GM21529 (cell line): ENCODE results near the gene BBX.
A peak's percentile ranks its signal among the peaks of the same experiment; 100 is the strongest.
"Not testable (repeated sequence)": the region's sequence is repeated elsewhere in the genome, so short reads cannot be mapped to it uniquely, and the experiment has no call there.

ENCODE experiments used
- ATAC-seq: cut with Tn5 transposase; IDR thresholded peaks from one replicate; pipeline ENCODE4 v1.9.1; 2021; ENCODE audit not compliant: unreplicated experiment

BBX gene

DNA sequence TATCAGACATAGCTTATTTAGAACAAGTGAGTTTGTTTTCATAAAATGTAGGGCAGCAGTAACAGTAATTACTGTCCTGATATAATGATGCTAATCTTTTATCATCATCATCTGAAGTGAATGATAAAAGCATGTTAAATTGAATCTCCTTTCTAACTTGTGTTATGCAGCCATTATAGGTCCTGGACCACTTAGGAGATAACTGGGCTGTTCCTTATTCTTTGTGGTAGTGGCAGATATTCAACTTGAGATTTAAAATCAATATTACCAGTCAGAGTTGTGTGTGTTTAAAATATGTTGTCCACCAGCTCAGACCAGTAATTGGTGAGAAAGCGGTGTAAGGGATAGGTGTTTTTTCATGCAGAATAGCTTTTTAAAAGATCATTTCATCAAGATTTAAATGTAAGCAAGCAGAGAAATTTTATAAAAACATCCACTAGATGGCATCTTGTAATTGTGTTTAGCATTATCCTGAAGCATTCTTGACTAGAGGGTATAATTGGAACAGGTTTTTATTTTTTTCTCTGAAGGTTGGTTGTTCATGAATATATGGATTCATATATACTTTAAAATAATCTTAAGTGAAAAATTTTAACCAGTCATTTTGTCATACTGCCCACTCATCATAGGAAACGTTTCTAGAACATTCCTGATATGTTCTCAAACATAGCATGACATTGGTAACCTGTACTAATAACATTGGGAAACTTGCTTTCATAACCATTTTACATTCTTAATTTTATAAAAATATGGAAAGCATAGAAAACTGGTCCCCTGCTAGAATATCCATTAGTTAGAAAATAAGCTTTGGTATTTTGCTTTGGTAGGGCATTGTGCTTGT, 153.9 kb downstream of the BBX start:
- no peak for ATAC-seq

DNA sequence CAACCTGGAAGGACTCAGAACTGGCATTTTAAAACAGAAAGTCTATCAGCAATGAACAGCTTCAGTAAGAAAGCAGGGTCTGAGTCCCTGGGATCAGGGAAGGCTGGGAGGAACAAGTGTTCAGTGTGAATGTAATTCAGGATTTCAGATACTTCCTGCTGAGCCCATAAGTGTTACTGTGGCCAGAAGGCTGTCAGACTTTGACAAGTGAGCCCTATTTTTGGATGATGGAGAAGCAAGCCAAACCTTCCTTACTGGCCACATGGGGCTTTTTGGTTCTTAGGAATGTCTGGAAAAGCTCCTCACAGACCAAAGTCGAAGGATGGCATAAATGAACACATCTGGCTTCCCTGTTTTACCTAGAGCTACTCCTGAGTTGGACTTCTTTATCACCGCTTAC, 157.2 kb downstream of the BBX start:
- ATAC-seq, result no peak

DNA sequence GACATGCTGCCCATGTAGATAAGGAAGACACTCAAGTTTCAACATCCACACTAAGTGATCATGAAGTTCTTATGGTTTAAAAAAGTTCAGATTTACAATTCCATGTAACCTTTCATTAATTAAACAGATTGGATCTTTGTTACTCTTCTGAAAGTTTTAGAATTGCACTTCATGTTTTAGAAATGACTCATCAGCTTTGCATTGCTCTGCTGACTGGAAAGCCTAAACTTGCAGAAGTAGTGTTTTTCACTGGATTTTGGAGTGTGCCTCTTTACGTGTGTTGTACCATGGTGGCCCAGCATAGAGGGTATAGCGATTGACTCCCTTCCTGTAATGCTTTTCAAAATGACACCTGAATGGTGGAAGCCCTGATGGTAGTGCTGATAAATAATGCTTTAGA, 157.9 kb downstream of the BBX start:
- ATAC-seq, result peak; percentile 61

DNA sequence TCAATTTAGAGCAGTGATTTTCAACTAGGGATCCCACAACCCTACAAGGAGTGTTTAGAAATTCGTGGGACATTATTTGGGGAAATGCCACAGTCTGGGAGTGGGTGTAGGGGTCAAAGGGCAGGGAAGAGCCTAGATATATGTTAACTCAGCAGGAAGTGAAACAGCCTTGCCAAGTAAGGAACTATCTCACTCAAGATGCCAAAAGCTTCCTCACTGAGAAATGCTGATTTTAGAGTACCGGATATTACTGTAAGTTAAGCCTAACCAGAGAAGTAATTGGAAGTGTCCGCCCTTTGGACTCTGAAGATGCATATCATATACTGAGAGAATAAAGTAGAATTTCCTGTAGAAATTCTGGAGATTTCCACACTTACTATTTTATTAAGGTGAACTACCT, 158.6 kb downstream of the BBX start:
- ATAC-seq, result no peak

DNA sequence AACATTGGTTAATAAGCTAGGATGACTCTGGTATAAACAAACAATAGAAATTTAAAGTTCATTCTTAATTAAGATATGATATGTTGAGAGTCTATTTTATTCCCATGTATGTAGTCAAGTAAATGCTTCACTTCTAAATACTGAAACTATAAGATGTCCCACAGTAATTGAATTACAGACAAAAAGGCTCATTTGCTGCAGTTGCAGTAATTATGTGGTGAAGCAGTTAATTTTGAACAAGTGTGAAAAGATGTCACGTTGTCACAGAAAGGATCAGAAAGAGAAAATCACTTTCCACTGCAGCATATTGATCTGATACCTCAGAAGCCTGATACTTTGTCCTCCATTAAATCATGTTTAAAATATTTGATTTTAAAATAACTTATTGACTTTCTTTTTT, 159.8 kb downstream of the BBX start:
- ATAC-seq, result no peak

DNA sequence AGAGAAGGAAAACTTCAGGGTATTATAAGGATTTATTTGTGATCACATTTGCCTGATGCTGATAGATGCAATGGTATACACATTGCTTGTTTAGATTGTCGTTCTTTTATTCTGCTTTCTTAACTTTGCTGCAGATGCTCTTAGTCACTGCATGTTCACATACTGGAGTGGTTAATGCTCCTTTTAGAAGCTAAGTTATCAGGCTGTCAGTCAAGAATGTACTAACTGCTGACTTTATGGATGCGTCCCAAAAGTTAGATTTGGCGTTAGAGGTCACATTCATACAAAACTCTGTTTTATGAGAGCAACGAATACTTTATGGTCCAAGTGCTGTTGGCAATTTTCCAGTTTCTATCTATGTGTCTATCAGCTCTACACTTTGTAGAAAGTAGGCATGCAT, 160.7 kb downstream of the BBX start:
- ATAC-seq, result no peak

DNA sequence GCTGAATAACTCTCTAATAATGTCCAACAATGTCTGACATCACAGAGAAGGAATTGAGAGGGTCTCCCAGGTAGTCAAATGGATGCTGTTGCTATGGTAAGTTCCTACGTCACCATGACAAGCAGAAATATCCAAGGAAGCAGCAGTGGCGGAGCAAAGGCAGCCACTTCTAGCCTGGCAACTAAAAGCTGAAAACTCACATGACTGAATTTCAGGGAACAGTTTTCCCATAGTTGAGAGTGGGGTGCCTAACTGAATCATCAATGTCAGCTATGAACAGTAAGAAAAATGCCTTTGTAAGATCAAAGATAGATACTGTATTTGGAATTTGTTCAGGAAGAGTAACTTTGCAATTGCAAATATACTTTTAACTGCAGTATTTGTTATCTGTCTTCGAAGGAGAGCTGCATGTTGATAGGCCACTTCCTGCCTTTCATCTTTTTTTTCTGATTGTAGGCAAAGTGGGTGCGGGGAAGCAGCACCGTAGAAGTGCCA, 161.7 kb downstream of the BBX start:
- no peak for ATAC-seq

DNA sequence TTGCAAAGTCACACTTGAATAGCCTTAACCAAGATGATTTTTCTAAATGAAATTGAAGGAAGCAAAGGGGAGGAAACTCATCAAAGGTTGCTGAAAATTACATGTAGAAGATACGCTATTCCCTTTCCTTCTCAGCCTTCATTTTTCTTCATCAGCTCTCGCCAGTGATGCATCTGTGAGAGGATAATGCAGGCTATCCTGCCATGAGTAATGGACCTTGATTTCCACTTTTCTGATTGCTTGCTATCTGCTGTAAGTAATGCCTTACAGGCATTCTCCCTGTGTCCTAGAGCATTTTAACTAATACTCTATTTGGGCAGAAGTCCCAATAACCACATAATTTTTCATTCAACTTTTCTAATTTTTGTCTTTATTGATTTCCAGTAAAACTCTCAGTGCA, 162.6 kb downstream of the BBX start:
- no peak for ATAC-seq

DNA sequence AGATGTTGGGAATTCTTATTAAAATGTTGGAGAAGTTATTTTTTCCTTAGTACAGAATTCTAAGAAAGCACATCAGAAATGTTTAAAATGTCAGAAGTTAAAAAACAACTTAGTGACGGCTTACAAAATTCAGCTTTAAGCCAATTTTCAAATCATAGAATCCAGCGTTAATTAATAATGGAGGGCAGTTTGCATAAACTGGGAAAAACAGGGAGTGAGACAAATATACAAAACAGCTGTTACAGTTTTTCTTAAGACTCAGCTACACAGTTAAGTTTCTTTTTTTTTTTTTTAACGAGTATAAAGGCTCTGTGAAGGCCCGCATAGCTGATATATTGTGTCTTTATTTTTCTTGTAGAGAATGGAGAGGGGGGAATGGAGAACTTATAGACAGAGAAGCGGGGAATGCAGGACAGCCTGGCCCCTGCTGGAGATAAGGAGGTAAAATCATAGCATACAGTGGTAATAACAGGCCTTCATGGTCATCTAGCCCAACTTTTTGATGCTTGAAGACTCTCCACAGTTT, 164.4 kb downstream of the BBX start:
- no peak for ATAC-seq

DNA sequence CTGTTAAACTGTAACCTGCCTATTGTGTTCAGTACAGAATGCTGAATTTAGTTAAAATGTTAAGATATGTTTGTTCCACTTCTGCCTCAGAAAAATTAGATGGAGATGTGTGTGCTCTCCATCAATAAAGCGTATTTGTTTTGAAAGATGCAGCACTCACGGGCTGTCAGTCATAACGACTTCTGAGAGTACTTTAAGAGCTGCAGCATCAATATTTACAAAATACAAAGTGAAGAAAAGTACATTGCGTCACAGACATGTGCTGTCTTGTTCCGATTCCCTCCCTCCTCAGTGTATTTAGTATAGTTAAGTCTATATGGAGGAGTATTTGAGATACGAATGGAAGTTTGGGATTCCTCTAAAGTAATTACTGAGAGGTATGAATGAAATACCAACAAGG, 166.6 kb downstream of the BBX start:
- no peak for ATAC-seq

DNA sequence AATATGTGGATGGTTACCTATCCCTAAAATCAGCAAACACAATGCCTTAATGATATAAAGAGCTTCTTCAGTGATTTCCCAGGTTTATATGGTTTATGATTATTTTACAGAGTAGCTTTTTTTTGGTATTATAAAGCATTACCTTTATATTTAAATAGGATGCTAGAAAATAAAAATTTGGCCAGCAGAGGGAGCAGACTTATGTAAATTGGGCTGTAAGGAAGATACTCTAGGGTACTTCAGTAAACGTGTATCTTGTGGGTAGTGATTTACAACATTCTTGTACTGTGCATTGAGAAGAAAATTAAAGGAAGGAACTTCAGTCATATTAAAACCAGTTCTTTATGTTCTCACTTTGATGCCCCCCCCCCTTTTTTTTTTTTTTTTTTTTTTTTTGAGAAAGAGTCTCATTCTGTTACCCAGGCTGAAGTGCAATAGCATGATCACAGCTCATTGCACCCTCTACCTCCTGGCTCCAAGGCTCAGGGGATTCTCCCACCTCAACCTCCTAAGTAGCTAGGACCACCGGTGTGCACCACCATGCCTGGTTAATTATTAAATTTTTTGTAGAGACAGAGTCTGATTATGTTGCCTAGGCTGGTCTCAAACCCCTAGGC, 167.9 kb downstream of the BBX start:
- ATAC-seq, result peak; percentile 62

DNA sequence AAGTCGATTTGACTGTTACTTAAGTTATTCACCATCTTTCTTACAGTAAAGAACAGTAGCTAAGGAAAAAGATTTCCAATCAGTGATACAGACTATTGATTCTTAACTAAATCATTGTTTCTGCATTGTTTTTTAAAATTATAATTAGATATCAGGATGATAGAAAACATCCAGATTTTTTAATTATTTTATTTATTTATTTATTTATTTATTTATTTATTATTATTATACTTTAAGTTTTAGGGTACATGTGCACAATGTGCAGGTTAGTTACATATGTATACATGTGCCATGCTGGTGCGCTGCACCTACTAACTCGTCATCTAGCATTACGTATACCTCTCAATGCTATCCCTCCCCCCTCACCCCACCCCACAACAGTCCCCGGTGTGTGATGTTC, 169.2 kb downstream of the BBX start:
- ATAC-seq, result not testable (repeated sequence)

DNA sequence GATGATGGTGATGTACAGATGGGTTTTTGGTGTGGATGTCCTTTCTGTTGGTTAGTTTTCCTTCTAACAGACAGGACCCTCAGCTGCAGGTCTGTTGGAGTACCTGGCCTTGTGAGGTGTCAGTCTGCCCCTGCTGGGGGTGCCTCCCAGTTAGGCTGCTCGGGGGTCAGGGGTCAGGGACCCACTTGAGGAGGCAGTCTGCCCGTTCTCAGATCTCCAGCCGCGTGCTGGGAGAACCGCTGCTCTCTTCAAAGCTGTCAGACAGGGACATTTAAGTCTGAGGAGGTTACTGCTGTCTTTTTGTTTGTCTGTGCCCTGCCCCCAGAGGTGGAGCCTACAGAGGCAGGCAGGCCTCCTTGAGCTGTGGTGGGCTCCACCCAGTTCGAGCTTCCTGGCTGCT, 174.6 kb downstream of the BBX start:
- not testable (repeated sequence) for ATAC-seq

DNA sequence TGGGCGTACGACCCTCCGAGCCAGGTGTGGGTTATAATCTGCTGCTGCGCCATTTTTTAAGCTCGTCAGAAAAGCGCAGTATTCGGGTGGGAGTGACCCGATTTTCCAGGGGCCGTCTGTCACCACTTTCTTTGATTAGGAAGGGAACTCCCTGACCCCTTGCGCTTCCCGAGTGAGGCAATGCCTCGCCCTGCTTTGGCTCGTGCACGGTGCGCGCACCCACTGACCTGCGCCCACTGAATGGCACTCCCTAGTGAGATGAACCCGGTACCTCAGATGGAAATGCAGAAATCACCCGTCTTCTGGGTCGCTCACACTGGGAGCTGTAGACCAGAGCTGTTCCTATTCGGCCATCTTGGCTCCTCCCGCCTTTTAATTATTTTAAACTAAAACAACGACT, 175.1 kb downstream of the BBX start:
- not testable (repeated sequence) for ATAC-seq

DNA sequence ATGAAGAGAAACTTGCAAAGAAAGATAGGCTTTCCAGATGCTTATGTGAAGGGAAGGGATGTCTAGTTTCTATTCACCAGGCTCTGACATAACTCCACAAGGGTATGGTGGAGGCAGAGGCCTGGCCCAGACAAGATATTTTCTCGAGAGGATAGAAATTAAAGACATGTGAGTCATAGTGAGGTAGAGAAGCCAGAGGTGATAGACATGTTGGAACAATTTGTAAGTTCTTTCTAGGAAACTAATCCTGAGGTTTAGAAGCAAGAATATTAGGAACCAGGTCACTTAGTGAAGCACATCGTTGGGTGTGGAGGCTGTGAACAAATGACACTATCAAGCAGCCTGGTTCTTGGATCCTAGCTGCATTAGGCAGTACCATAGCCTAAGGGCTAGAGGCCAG, 176.9 kb downstream of the BBX start:
- no peak for ATAC-seq

DNA sequence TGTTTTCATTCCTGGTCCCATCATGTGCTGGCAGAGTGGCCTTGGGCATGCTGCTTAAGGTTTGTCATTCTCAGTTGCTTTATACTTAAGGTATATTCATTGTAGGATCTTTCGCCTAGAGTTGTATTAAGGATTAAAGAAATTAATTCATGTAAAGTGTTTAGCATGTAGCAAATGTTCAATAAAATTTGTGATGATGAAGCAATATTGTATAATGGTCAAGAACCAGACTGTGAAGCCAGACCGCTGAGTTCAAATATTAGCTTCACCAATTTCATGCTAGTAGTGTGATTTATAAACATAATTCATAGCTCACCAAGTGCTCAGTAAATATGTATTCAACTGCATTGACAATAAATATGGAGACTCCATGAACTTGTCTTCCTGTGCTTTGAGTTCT, 178.5 kb downstream of the BBX start:
- ATAC-seq, result no peak

DNA sequence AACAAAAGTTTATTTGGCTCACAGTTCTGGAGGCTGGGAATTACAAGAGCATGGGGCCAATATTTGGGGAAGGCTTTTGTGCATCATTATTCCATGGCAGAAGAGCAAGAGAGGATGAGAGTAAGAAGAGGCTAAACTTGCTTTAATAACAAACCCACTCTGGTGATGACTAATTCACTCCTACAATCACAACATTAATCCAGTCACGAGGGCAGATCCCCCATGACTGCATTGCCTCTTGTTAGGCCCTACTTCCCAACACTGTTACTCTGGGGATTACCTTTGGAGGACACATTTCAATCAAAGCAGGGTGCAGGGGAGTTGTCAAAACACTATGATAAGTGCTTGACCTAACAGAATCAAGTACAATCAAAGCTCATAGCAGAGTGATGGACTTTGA, 181.7 kb downstream of the BBX start:
- no peak for ATAC-seq

DNA sequence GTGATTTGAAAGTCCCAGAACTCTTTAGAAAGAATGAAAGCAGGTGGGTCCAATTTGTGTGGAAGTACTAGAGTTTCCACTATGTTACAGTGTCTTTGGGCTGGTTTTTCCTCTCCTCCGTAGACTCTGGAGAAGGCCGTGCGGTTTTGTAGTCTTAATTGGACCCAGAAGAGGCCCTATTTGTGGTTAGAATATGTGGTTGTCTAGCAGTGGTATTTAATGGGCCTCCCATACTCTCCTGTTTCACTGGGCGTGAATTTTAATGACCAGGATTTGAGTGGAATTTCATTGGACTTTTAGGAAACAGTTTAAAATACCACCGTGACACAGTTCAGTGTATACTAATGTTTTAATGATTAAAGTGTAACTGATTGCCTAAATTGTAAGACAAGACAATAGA, 182.3 kb downstream of the BBX start:
- no peak for ATAC-seq

DNA sequence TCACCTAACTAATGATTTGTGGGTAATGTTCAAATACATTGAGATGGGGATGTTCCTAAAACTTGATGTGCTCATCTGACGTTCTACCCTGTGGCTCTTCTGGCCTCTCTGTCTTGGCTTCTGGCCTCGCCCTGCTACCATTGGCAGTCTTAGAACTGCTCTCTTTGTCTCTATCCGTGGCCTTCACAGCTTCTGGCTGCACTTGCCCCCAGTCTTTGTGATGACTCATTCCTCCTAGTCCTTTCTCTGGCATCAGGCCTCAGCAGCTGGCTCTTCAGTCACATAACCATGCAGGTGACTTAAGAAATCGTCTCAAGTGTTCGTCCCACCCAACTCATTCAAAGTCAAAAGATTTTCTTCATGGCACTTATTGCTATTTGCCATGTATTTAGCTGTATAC, 188.1 kb downstream of the BBX start:
- no peak for ATAC-seq

DNA sequence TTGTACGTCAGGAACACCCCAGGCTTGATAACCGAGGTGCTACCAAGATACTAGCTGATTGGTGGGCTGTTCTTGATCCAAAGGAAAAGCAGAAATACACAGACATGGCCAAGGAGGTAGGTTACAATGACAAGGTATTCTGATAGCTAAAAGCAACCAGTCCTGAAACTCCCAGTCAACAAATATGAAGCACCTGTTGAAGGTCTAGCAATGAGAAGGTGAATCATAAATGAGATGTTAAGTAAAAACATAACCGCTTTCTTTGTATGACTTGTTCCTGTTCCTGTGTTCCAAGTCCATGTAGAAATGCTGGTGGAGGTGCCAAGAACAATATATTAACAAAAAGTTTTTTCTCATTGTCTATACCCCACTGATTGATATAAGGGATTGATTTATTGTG, 194.0 kb downstream of the BBX start:
- ATAC-seq, result no peak

DNA sequence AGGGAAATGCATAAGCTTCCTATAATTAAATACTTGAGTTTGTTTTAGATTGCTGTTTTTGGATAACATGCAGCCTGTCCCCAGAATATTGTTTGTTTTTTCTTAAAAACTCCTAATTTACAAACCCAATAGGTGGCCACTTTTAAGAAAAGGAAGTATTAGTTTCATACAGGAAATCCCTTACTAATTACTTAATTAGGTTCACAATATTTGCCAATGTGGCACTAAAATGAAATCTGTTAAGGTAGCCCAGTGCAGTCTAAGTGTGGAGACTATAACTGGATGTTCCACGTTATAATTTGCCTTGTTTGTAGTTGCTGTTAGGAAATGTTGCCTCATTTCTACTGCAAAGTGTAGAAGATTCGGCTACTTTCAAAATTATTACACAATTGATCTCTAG, 195.8 kb downstream of the BBX start:
- ATAC-seq, result no peak

DNA sequence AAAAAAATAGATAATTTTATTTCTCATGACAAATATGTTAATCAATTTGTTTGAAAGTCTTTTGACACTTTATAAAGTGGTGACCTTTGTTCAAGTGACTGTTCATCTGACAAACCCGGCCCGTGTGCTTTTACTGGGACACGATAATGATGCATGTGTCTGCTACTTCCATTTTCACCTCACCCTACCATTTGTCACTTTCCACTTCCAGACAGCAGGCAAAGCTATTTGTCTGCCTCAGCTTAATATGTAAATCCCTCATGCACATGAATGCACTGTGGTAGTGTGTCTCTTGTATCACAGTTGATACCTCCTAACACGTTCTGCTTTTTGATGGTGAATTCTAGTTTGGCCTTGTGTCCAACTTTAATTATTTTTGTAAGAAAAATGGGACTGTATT, 204.3 kb downstream of the BBX start:
- no peak for ATAC-seq
